GM15510 (cell line): ENCODE data around the gene ATAD3A.

ENCODE experiments used
- POLR2A ChIP-seq: IDR thresholded peaks from 3 replicates; pipeline ENCODE4 v1.6.1; 2011; ENCODE audit warnings: borderline replicate concordance; ENCODE audit not compliant: insufficient read length; ENCODE audit errors: extremely low read depth

ATAD3A gene

DNA sequence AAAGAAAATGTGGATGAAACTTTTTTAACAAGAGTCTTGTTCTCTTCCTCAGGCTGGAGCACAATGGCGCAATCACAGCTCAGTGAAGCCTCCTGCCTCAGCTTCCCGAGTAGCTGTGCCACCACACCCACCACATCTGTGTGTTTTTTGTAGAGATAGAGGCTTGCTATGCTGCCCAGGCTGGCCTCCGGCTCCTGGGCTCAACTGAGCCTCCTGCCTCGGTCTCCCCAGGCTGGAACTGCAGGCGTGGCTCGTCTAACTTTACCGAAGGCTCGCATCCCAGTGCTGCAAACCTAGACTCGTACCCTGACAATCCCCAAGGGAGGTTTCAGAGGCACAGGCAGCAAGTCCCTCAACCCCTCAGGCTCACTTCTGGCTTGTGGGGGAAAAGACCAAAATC lies 48.2 kb downstream of the ATAD3A start:
- no peak for TF ChIP-seq POLR2A

DNA sequence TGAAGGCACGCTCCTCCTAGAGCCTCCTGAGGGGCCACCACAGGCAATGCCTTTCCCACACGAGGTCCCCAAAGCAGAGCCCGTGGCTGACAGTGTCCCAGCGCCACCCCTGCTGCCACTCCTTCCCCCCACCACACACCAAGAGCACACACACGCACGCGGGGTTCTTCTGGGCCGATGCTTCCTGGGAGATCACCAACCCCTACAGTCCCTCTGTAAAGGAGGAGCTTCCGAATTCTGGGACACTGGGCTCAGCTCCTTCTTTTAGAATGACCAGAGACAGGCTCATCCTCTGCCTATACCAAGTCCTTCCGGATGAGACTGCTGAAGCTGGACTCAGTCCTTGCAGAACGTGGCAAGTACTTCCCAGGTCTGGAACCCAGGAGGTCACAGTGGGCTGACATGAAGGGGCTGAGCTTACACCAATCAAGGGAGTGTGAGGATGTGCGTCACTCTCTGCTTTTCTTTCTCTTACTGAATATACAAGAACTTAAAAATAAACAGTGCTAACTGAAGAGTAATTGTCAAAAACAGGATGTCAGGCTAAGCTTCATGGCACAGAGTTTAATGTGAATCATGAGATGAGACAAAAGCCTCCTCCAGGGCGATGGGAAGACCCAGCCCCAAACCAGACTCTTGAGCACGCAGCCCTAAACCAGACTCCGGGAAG lies 50.0 kb downstream of the ATAD3A start:
- no peak for TF ChIP-seq POLR2A

DNA sequence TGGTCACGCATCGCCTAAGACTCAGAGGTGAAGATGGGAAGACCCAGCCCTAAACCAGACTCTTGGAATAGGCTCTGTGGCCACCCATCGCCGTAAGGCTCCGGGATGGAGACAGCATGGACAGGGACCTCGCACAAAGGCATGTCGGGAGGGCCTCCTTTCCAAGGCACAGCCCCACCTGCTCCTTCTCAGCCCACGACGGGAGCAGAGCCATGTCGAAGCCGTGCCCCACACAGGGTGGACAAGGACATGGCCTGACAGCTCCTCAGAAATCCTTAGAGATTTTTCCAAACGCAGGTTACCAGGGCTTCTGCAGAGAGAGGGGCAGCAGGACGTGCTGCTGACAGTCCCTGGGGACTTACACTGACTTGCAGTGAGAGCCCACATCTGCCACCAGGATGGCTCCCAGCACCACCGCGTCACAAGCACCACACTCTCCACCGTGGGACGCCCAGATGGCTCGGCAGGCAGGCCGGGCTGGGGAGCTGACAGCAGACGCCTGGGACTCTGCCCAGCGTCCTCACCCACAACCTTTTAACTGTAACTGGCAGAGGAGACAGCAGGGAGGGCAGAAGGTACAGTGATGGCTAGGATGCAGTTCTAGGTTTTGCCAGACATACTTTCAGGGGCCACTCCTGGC lies 50.7 kb downstream of the ATAD3A start:
- TF ChIP-seq POLR2A: no peak

DNA sequence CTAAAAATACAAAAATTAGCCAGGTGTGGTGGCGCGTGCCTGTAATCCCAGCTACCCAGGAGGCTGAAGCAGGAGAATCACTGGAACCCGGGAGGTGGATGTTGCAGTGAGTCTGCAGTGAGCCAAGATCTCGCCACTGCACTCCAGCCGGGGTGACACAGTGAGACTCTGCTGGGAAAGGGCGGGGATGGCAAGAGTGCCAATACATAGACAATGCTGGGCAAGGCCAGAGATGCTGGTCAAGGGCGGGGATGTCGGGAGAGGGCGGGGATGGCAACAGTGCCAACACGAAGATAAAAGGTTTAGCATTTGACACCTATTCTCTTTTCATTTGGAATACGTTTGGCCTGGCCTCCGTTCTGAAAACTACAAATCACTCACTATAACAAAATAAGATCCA lies 51.7 kb downstream of the ATAD3A start:
- TF ChIP-seq POLR2A: no peak

DNA sequence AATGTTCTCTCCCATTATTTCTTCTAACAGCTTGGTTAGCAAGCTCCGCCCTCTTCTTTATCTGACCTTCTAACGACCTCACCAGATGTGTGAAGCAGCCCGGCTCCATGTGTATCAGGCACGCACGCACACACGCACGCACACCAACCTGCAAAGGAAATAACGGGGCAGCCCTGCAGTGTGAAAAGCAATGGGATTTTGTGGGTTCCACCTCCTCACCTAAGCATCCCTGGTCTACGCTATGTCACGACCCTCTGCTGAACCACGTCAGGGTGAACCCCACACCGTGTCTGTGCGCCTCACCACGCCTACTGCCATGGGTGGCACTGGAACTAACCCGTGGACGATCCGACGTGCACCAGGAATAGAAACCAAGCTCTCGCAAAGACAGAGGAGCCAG lies 52.3 kb downstream of the ATAD3A start:
- no peak for TF ChIP-seq POLR2A

DNA sequence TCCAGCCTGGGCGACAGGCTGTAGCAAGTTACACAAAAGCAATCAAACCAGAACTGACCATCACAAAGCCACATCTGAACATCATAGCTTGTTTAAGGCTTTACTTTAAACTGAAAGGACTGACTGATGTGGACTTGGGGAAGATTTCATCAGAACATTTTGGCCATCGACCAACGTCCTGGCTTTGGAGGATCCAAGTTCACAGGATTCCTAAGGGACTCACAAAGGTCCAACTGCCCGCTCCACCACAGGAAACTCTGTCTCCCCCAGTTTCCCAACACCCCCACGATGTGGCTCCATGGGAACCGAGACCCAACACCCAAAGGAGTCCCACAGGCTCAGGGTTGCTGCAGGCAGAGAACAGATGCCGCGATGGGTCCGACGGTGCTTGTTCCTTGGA lies 53.4 kb downstream of the ATAD3A start:
- TF ChIP-seq POLR2A: no peak

DNA sequence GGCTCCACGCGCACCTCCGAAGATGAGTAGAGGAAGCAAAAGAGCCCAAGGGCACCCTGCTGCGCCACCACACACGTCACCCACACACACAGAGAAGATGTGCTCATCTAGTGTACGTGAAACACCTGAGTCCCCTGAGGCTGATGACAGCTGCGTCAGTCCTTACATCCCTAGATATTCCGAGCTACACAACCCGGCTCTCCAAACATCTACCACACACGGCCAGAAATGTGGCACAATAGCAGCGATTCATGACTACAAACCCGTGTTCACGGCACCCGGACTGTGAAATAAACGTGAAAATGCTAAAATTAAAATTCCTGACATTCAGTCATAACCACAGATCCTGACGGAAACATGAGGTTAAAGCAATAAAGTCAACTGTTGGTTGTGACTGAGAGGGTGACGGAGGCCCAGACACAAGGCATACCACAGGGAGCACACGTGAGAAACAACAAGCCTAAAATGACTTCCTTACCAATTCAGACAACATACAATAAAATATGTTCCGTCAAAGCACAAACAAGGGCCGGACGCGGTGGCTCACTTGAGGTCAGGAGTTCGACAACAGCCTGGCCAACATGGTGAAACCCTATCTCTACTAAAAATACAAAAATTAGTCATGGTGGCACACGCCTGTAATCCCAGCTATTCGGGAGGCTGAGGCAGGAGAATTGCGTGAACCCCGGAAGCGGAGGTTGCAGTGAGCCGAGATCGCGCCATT lies 55.4 kb downstream of the ATAD3A start:
- TF ChIP-seq POLR2A: no peak

DNA sequence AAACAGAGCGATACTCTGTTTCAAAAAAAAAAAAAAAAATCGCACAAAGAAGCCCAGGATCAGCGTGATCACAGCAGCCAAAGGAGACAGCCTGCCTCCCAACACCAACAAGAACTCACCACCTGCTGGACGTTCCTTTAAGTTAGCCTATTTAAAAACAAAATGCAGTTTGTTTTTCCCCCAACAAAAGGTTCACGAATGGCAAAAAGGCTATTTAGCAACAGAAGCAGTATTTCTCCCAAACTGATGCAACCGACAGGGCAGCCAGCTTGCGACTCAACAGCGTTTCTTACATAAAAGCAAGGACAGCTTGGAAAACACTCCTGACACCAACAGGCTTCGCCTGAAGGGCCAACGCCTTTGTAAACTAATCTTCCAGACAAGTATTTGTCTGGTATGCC lies 55.9 kb downstream of the ATAD3A start:
- TF ChIP-seq POLR2A: no peak

DNA sequence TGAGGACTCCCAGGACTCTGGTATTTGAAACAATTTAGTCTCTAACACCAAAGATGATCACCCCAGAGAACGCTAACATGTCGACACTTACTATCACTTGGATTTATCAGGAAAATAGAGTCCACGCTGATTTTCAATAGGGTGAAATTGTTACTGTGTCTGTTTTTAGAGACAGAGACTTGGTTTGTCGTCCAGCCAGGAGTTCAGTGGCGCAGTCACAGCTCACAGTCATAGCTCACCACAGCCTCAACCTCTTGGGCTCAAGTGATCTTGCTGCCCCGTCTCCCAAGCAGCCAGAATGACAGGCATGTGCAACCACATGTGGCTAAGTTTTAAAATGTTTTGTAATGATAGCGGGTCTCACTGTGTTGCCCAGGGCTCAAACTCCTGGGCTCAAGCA lies 57.4 kb downstream of the ATAD3A start:
- no peak for TF ChIP-seq POLR2A

DNA sequence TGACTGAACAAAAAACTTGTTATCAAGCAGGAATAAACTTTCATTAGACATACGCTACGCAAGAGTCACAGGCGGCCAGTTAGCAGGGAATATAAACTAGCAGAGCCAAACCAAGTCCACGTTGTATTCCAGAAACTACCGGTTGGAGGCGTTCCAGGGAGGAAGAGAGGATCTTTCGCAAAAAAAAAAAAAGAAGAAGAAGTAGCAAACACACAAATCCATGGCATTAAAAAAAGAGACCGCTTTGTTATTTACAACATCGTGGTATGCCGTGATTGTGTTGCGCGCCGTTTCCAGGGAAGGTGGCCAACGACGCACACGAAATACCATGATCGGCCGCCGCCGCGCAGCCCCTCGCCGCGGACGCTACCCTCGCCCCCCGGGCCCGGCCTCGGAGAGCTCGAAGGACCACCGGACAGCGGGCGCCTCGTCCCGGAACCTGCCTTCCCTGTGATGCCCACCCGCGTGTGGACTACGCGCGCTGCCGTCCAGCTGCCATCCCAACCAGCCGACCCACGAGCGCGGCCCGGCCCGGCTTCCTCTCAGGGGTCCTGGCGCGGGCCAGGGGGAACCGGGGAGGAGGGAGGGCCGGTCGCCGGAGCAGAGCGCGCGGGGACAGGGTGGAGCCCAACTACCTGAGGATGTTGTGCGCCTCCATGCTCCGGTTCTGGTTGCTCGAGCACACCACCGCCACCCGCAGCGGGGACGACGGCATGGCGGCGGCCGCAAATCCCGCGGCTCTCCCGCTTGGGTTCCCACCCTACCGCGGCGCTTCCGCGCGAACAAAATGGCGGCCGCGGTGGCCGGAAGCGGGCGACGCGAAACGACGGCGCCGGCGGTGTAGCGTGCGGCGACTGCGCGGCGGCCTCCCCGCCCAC lies 62.1 kb downstream of the ATAD3A start:
- no peak for TF ChIP-seq POLR2A

DNA sequence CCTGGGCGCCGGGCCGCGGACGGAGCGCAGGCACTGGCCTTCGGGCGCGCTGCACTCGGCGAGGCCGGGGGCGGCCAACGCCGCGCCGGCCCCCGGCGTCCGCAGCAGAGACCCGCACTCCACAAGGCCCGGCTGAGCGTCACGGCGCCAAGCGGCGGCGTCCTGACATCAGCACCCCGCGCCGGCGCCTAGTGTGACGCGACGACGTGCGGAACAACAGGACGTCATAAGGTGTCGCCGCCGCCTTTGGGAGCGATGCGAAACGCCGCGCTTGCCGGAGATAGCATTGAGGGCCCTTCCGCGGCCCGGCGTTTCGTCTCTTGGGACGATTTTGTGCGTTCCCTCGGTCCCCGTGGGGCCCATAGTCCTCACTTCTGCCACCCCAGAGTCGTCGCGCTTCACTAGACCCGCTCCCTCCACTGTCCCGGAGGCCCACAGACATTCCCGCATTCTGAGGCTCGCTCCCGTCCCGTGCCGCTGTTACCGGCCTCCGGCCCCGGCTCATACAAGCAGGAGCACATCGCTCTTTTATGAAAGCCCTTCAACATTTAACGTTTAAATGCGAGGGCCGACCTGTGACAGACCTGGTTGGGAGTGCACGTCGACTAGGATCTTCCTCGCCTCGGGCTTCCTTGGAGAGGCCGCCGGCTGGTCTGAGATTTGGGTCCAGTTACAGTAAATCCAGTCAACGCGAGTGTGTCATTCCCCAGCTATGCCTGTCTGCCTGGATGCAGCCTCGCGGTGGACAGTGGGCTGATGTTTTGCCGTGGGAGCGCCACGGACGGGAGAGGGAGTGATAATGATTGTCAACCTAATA lies 63.0 kb downstream of the ATAD3A start, which contains the start of gene SSU72:
SSU72 (minus strand) TSS at position 143 of the 817 bp plus-strand sequence. CDS start 306 bp downstream, outside the sequence.
- peak; percentile 90 for TF ChIP-seq POLR2A

DNA sequence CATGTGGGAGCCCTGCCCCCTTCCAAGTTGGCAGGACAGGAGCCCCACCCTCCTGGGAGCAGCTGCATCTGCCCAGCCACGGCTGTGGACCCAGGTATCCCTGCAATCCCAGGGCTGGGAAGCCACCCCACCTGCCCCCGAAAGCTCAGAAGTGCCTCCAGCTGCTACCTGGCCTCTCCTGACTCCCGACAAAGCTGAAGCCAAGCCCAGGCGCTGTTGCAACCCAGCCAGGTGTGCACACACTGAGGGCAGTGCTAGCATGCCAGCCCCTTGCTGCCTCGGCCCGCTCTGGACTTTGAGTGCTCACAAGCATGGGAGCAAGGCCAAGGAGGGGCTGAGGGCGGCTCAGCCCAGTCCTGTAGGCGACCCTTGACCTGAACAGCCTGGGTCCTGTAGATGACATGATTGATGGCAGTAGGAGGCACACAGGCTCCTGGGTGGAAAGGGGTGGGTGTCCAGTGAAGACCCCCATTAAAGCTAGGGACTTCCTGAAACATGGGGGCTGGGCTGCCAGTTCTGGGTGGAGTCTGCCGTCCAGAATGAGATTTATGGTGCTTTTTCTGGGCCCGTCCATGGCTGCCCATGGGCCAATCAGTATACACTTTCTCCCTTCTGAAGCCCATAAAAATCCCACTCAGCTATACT lies 65.5 kb downstream of the ATAD3A start:
- TF ChIP-seq POLR2A: no peak

DNA sequence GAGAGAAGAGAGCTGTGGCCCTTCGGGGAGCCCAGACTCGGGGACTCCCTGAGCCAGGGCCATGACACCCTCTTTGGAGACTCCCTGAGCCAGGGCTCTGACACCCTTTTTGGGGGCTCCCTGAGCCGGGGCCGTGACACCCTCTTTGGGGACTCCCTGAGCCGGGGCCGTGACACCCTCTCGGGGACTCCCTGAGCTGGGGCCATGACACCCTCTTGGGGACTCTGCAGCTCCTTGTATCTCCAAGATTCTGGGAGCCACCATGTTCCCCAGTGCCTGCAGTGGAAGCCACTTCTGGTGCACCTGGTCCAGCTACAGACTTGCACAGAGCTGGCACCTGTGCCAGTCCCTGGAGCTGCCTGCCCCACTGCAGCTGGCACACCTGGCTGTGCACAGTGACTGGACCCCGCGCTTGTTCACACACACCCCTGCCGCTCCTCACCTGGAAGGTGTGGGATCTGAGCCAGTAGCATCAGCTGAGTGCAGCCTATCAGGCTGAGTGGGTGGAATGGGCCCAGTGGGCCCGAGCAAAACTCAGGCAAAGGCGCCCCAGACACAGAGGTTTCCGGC lies 66.5 kb downstream of the ATAD3A start:
- TF ChIP-seq POLR2A: no peak

DNA sequence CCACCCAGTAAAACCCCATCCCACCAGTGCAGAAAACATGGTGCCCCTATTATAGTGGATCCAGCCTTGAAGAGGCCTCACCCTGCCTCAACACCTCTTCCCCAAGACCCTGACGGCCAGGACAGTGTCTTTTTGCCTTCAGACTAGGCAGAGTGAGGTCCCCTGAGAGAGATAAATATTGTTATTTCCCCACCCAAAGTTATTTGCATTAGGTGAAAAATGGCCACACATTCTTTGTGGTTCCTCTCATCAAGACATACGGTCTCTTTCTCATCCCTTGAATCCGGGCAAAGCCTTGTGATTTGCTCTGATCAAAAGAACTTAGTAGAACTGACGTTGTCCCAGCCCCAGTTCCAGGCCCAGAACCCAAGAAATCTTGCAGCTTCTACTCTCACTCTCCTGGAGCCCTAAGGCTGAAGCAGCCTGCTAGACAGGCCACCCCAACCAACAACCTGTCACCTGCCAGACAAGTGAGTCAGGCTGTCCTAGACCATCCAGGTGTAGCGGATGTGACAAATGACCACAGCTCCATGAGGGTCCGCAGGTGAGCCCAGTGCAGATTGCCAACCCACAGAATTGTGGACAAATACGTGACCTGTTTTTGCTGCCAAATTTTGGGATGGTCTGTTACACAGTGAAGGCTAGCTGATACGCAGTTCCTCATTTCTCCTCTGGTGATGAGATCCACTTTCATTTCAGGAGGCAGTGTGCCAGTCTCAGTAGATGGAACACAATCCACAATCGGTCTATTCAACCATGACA lies 70.8 kb downstream of the ATAD3A start:
- no peak for TF ChIP-seq POLR2A
